Fibroblast of upper back skin (primary cell): ENCODE measurements around the gene PWWP2B.
"Not testable (repeated sequence)": the region's sequence is repeated elsewhere in the genome, so short reads cannot be mapped to it uniquely, and the experiment has no call there.

Experiments used
- DNase-seq: peaks from one replicate; pipeline ENCODE4 v3.0.0-alpha.2; 2013

The PWWP2B gene

GRCh38 chr10:132420981-132421846, 24.2 kb downstream of the PWWP2B start:
- DNase-seq = peak; percentile 52

GRCh38 chr10:132421847-132422751, 25.1 kb downstream of the PWWP2B start:
- no peak for DNase-seq

GRCh38 chr10:132422903-132423825, 26.2 kb downstream of the PWWP2B start:
- no peak for DNase-seq

GRCh38 chr10:132423966-132424861, 27.2 kb downstream of the PWWP2B start:
- DNase-seq = no peak

- DNase-seq = no peak
These were observed 28.2 kb downstream of the PWWP2B start for GRCh38 chr10:132425029-132425756.

GRCh38 chr10:132425757-132426155, 28.8 kb downstream of the PWWP2B start:
- DNase-seq = no peak

- no peak for DNase-seq
These were observed 30.2 kb downstream of the PWWP2B start for GRCh38 chr10:132427006-132427771.

- DNase-seq = no peak
These were observed 31.0 kb downstream of the PWWP2B start for GRCh38 chr10:132427939-132428367.

- DNase-seq = no peak
These were observed 31.5 kb downstream of the PWWP2B start for GRCh38 chr10:132428486-132428995.

- DNase-seq = no peak
These were observed 32.6 kb downstream of the PWWP2B start for GRCh38 chr10:132429281-132430230.

- DNase-seq = no peak
These were observed 33.3 kb downstream of the PWWP2B start for GRCh38 chr10:132430231-132430743.

GRCh38 chr10:132430861-132431271, 33.9 kb downstream of the PWWP2B start:
- no peak for DNase-seq

- no peak for DNase-seq
These were observed 34.7 kb downstream of the PWWP2B start for GRCh38 chr10:132431537-132432175.

- no peak for DNase-seq
These were observed 35.2 kb downstream of the PWWP2B start for GRCh38 chr10:132432176-132432540.

GRCh38 chr10:132433671-132434340, 36.8 kb downstream of the PWWP2B start:
- DNase-seq = no peak

GRCh38 chr10:132434405-132435005, 37.5 kb downstream of the PWWP2B start:
- DNase-seq = no peak

- DNase-seq = not testable (repeated sequence)
These were observed 38.3 kb downstream of the PWWP2B start for GRCh38 chr10:132435320-132435719.
